ENCODE data around the gene MAST4. TPM values are rescaled to one million over a fixed set of nuclear protein-coding genes. Genes with fewer than 3 reads are reported as not detected.

The MAST4 gene
- total RNA-seq, 2 donors from 2014 or later = 36.8 to 45.7 TPM

DNA sequence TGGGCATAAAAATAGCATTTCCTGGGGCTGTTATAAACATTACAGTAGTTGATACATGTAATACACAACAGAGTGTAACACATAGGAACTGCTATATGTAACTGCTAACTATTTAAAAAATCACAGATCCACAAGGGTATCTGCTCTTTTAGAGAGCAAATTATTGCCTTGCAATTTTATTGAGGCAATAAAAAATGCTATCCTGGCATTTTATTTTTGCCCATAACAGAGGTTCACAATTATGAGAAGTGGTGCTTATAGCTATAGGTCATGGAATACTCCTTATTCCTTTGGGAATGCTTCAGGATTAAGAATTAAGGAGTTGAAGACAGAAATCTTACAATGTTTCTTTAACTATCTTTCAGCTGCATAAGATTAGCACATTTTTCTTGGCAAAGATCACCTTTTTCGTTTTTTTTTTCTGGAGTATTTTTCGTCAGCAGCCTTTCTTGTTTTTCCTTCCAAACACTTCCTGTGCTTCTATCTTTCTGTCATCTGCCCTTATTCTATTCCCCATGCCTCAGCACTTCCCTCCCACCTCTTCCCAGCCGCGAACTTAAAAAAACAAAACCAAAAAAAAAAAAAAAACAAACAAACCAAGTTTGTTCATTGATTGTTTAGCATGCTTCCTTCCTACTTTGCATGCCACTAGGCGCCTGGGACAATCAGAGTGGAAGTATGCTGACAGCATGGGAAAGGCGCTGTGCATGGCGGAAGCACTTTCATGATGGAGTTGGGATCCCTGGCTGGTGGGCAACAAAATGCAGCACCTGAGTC is 264.2 kb downstream of the MAST4 start:
- no peak overlapping the region for H3K4me3 ChIP-seq
- H3K27me3 ChIP-seq (replicated peaks; ENCODE audit: insufficient read depth) = no peaks in the 10 kb centered on the region
- DNase-seq (ENCODE audit: low spot score) = no peak
- H3K4me1 ChIP-seq (replicated peaks) = no peaks in the 10 kb centered on the region
- intact Hi-C loops (cut with DNase I) = no loop called here
- no peak for TF ChIP-seq POLR2A (IDR thresholded peaks at IDR 0.05)
- no peak overlapping the region for H3K27ac ChIP-seq
- no peaks in the 10 kb centered on the region for H3K9me3 ChIP-seq
- WGBS = 35% methylated on average over 7 of the region's 7 CpGs
- no peaks in the 10 kb centered on the region for H3K36me3 ChIP-seq

- Histone ChIP-seq H3K36me3 (no peaks in the 10 kb centered on the region), H3K4me1 (replicated peaks) (no peaks in the 10 kb centered on the region), H3K27me3 (replicated peaks; ENCODE audit: insufficient read depth) (no peaks in the 10 kb centered on the region), H3K9me3 (no peaks in the 10 kb centered on the region), H3K27ac (no peak overlapping the region), H3K4me3 (no peak overlapping the region)
- WGBS = 78% methylated on average over 1 of the region's 1 CpG
- intact Hi-C loops (cut with DNase I) = no loop called here
- no peak for TF ChIP-seq CTCF (IDR thresholded peaks at IDR 0.05)
- no peak for TF ChIP-seq POLR2AphosphoS5 (IDR thresholded peaks at IDR 0.05)
- TF ChIP-seq POLR2A (IDR thresholded peaks at IDR 0.05) = no peak
- DNase-seq (ENCODE audit: low spot score) = no peak
Observed at GRCh38 chr5:66861402-66861801, 265.2 kb downstream of the MAST4 start.

DNA sequence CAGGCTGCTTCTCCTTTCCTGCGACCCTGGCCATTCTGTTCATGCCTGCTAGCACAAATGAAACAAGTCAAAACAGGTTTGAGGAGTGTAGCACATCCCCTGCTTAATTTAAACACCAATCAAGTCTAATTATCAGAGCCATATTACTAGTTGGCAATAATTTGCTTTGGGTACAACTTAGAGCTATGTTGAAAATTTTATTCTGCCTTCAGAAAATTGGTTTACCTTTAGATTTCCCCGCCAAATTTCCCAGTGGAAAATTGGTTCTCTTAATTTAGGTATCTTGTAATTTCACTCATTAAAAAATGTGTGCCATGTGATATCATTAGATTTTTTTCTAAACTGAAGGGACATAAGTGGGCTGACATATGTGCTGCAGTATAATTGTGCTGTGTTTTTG is 265.8 kb downstream of the MAST4 start:
- no peak for TF ChIP-seq POLR2AphosphoS5 (IDR thresholded peaks at IDR 0.05)
- no peak for TF ChIP-seq CTCF (IDR thresholded peaks at IDR 0.05)
- TF ChIP-seq POLR2A (IDR thresholded peaks at IDR 0.05) = no peak
- H3K27ac ChIP-seq = no peak overlapping the region
- H3K4me1 ChIP-seq (replicated peaks) = no peaks in the 10 kb centered on the region
- no peak overlapping the region for H3K4me3 ChIP-seq
- H3K36me3 ChIP-seq = no peaks in the 10 kb centered on the region
- no peaks in the 10 kb centered on the region for H3K9me3 ChIP-seq
- no peak for DNase-seq (ENCODE audit: low spot score)
- H3K27me3 ChIP-seq (replicated peaks; ENCODE audit: insufficient read depth) = no peaks in the 10 kb centered on the region
- 60% methylated on average over 2 of the region's 2 CpGs for WGBS
- intact Hi-C loops (cut with DNase I) = no loop called here

- WGBS = 82% methylated on average over 6 of the region's 6 CpGs
- Histone ChIP-seq H3K9me3 (no peaks in the 10 kb centered on the region), H3K36me3 (no peaks in the 10 kb centered on the region), H3K4me1 (replicated peaks) (no peaks in the 10 kb centered on the region), H3K4me3 (no peak overlapping the region), H3K27ac (no peak overlapping the region), H3K27me3 (replicated peaks; ENCODE audit: insufficient read depth) (no peaks in the 10 kb centered on the region)
- intact Hi-C loops (cut with DNase I) = no loop called here
- no peak for TF ChIP-seq CTCF (IDR thresholded peaks at IDR 0.05)
- no peak for TF ChIP-seq POLR2A (IDR thresholded peaks at IDR 0.05)
- no peak for TF ChIP-seq POLR2AphosphoS5 (IDR thresholded peaks at IDR 0.05)
- DNase-seq (ENCODE audit: low spot score) = no peak
Observed at GRCh38 chr5:66863243-66864170, 267.3 kb downstream of the MAST4 start.

- Histone ChIP-seq H3K4me3 (no peak overlapping the region), H3K27me3 (replicated peaks; ENCODE audit: insufficient read depth) (no peaks in the 10 kb centered on the region), H3K4me1 (replicated peaks) (no peaks in the 10 kb centered on the region), H3K27ac (no peak overlapping the region), H3K36me3 (no peaks in the 10 kb centered on the region), H3K9me3 (no peaks in the 10 kb centered on the region)
- TF ChIP-seq POLR2A (IDR thresholded peaks at IDR 0.05) (no peak), POLR2AphosphoS5 (IDR thresholded peaks at IDR 0.05) (no peak), CTCF (IDR thresholded peaks at IDR 0.05) (peak in 1 of 4 experiments; percentile 36)
- intact Hi-C loops (cut with DNase I) = no loop called here
- WGBS = 86% methylated on average over 10 of the region's 10 CpGs
- no peak for DNase-seq (ENCODE audit: low spot score)
Observed at GRCh38 chr5:66864240-66864884, 268.2 kb downstream of the MAST4 start.
